Activated CD8-positive, alpha-beta memory T cell treated with anti-CD3 and anti-CD28 coated beads for 4 hours (primary cell): ENCODE data around the gene ZFP42.
"Not testable (repeated sequence)": the region's sequence is repeated elsewhere in the genome, so short reads cannot be mapped to it uniquely, and the experiment has no call there.

Experiments
- DNase-seq, 2 donors: peaks; one replicate each; pipeline ENCODE4 v3.0.0-alpha.2; 2020; ENCODE audit warnings: low read depth in 2 of 2

The ZFP42 gene

DNA sequence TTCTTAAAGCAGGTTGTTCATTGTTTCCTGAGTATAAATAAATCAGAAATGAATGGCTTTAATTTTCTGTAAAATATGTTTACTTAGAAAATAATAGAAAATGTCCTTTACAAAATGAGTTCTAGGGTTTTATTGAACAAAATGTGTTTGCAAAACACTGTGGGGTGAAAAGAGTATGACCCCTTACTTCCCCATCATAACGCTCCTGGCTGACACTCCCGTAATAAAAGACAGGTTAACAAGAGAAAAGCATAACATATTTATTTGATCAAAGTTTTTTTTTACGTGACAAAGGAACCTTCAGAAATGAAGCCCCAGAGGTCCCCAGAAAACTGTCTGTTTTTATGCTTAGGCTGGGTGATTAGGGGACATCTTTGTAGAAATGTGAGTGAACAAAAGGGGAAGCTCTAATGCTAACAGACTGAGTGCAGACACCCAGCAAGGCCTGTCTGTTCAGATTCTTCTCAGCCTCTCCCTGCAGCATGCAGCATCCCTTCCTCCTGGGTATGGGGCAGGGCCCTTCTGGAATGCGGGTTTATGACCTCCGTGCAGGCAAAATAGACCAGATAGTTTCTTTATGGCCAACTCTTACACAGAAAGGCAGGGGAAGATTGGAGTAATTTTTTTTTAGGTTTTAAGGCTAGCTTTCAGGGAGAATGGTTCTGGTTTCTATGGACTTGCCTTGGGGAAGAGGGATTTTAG, 26.1 kb downstream of the ZFP42 start:
- no peak for DNase-seq

DNA sequence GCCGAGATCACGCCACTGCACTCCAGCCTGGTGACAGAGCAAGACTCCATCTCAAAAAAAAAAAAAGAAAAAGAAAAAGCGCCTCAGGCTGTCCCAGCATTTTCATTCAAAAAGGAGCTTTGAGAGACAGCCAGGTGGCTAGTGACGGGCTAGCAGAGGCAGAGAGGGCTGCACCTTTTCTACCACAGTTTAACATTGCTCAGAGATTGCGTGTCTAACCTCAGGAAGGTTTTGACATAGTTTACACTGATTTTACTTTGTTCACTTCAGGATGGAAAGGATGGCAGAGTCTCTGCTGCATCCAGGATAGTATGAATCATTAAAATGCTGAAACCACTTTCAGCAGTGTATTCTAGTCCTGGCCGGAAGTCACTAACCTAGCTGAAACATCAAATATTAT, 28.1 kb downstream of the ZFP42 start:
- DNase-seq, result no peak

DNA sequence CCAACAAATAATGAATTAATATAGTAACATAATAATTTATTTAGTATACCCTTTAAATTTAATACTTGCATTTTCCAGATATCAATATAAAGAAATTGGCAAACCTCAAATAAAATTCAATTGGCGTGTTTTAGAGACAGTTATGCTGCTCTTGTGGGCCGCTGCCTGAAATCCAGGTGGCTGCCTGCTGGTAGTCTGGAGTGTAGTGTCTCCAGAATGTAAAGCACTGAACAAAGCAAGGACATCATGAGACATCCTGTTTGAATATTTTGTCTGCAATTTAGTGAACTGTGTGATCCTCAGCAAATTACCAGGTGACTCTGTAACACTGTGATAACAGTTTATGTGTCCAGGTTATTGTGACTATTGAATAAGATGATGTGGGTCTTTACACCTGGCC, 29.9 kb downstream of the ZFP42 start:
- no peak for DNase-seq

DNA sequence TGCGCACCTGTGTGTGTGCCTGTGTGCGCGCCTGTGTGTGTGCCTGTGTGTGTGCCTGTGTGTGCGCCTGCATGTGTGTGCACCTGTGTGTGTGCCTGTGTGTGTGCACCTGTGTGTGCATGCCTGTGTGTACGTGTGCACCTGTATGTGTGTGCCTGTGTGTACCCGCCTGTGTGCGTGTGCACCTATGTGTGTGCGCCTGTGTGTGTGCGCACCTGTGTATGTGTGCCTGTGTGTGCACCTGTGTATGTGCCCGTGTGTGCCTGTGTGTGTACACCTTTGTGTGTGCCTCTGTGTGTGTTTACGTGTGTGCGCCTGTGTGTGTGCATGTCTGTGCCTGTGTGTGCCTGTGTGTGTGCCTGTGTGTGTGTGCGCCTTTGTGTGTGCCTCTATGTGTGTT, 33.5 kb downstream of the ZFP42 start:
- no peak for DNase-seq

DNA sequence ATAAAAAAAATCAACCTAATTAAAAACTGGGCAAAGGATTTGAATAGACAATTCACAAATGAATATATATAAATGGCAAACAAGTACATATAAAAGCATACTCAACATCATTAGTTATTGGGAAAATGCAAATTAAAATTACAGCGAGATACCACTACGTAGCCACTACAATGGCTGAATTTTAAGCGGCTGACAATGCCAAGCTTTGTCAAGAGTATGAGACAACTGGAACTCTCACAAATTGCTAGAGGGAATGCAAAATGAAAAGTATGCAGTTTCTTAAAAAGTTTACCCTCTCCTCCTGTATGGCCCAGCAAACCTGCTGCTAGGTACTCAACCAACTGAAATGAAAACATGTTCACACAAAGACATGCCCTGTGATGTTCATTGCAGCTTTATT, 34.8 kb downstream of the ZFP42 start:
- no peak for DNase-seq

DNA sequence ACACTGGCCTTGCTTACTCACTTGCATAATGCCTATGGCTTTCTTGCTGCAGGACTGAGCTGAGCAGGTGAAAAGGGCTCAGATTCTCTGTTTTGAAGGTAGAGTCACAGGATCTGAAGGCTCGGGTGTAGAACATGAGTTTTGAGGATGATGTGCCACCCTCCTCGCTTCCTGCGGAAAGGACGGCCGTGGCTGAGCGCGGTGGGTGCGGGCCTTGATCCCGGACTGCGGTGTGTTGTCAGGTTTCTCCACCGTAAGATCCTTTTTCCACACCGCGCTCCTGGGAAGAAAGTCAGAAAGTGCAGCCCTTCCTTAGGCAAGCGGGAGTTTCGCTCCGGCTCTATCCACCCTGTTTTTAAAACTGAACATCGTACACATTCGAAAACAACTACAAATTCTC, 36.2 kb downstream of the ZFP42 start:
- no peak for DNase-seq

DNA sequence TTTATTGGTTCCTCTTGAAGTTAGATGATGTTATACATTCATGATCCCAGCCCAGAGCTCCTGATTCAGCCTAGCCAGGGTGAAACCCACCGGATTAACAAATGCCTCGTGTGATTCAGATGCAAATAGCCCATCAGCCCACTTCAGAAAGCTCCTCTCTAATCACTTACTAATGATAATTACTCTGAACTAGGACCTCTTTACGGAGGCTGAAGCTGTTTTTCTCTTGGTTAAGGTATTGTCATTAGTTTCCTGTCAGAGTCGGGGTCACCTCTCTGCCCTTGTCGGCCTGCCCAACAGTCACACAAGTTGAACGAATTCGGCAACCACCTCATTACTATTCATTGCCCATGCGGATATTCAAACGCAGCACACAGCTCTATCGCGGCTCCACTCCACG, 36.6 kb downstream of the ZFP42 start:
- DNase-seq, result no peak

DNA sequence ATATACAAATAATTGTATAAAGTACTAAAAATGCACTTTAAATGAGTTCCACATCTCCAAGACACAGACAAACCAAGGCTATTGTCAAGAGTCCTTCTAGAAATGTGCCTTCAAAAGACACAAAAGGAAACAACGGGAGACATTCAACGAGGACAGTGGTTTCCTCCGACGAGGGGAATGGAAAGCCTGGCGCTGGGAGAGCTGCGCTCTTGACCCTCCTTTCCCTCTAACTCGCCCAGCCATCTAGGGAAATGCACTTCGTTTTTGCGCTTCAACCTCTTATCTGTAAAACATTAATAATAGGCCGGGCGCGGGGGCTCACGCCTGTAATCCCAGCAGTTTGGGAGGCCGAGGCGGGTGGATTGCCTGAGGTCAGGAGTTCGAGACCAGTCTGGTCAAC, 37.0 kb downstream of the ZFP42 start:
- no peak for DNase-seq

DNA sequence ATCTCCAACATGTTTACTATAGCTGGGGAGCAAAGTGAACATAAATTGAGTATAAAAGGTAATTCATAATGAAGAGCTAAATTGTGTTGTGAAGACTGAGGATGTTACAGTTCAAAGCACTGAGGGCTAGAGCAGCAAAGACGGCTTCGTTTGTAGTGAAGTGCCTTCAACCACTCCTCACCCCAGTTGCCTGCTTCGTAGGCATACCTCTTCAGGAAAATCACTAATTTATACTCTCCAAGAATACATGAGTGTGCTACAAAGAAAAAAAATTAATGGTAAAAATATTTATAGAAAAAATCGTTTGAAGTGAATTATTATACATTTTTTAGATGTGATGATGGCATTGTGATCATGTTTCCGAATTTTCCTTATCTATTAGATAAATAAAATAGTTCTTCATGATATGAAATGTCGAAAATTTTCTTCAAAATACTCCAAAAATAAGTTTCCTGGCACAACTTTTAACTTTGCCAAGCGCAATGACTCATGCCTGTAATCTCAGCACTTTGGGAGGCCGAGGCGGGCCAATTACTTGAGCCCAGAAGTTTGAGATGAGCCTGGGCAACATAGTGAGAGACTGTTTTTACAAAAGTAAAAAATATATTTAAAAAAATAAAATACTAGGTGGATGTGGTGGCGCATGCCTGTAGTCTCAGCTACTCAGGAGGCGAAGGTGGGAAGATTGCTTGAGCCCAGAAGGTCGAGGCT, 41.6 kb downstream of the ZFP42 start:
- no peak for DNase-seq

DNA sequence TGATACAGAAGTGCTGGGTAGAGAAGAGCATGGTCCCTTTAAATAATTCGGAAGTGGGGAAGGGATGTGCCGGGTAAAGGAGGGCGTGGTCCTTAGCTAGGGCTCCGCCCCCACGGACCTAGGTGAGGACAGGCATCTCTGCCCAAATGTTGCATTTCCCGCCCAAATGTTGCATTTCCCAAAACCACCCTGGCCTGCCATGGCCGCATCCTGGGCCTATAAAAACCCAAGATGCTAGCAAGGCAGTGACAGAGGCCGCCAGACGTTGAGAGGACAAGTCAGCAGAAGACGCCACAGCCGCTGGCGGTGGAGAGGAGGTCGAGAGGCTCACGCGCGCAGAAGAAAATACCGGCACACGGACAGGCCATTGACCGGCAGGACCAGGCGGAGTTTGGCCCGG, 46.1 kb downstream of the ZFP42 start:
- DNase-seq, result no peak

DNA sequence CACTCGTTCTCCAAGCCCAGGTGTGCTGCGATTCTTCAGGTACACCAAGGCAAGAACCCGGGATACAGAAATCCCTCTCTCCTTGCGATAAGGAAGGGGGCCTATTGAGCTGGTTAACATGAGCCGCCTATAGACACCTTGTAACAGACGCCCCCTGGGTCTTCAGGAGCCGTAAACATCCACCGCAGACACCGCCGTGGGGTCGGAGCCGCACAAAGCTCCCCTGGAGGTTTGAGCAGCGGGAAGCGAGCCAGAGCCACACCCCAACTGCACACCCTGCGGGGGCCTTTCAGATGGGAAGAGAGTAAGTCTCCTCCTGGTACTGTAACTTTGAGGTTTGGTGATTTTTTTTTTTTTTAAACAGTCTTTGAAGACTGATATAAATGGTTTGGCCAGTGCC, 46.6 kb downstream of the ZFP42 start:
- DNase-seq, result no peak

DNA sequence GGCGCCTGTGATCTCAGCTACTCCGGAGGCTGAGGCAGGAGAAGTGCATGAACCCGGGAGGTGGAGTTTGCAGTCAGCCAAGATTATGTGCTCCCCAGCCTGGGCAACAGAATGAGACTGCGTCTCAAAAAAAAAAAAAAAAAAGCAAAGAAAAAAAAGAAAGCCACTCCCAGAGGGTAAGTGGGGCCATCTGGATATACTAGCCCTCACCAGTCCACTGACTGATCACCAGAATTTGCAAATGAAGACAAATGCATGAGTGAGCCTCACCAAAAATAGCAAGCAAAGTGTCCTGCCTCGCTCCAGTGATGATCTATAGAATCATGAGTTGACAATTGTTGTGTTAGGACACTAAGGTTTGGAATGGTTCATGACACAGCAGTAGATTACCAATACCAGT, 47.6 kb downstream of the ZFP42 start:
- DNase-seq, result no peak

DNA sequence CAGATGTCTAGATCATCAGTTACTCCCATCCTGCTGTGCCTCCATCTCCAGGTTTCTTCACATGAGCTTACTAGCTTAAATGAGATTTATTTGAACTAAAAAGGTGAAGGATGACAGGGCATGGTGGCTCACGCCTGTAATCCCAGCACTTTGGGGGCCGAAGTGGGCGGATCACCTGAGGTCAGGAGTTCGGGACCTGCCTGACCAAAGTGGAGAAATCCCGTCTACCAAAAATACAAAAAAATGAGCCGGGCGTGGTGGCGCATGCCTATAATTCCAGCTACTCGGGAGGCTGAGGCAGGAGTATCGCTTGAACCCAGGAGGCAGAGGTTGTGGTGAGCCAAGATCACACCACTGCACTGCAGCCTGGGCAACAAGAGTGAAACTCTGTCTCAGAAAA, 49.9 kb downstream of the ZFP42 start:
- DNase-seq, result not testable (repeated sequence)

DNA sequence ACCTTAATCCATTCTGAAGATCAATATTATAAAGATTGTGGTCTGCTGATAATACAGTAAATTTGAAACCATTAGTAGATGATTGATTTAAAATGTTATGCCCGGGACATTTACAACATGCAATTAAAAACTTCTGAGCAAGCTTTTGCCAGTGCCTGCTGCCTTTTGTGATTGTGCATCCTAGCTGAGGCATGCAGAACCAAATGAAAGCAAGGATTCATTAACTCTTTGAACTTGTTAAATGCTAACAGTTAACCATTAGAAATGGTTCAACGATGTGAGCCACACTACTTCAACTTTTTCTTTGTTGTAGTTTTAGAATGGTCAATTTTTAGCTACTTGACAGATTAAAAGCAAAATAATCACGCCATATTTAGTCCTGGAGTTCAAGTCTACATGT, 51.1 kb downstream of the ZFP42 start:
- no peak for DNase-seq

DNA sequence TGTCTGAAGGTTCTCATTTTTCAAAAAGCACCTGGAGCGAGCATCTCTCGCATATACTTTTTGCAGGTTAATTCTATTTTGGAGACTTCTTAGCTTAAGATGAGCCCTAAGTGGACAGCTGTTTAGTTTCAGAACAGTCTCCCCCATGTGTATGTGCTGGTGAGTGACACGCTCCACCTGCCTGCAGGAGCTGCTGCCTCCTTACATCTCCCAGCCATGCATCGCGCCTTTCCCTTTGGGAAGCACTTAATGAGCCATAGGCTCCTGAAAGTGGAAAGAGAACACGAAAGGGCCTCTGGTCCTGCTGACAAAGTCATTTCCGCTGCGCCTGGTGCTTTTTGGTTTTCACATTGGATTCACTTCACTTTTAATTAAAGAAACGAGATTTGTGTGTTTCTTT, 57.7 kb downstream of the ZFP42 start:
- no peak for DNase-seq
